Stimulated activated CD4-positive, alpha-beta T cell treated with anti-CD3 and anti-CD28 coated beads, Interleukin-1b, Interleukin-23, amount 100 ng/mL, for 48 hours (primary cell): ENCODE results near the gene EXOC4.

Experiments used
- DNase-seq: peaks from one replicate; pipeline ENCODE4 v3.0.0-alpha.2; 2020

Gene EXOC4

DNA sequence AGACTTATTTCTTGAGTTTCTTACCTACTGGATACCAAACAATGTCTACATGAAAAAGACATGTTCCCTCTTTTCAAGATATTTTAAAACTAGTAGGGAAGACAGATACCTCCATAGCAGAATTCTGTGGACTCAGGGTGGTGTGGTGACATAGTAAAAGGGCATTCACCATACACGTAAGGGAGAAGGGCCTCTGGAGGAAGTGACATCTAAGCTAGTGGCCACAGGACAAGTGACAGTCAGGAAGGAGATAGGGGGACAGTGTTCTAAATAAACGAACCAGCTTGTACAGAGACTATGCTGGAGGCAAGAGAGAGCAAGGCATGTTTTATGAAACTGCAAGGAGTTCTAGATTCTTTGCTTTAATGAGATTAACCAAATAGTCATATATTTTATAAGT lies 552.5 kb downstream of the EXOC4 start:
- no peak for DNase-seq

- DNase-seq: no peak
Measured at GRCh38 chr7:133807624-133808492, 555.0 kb downstream of the EXOC4 start.

DNA sequence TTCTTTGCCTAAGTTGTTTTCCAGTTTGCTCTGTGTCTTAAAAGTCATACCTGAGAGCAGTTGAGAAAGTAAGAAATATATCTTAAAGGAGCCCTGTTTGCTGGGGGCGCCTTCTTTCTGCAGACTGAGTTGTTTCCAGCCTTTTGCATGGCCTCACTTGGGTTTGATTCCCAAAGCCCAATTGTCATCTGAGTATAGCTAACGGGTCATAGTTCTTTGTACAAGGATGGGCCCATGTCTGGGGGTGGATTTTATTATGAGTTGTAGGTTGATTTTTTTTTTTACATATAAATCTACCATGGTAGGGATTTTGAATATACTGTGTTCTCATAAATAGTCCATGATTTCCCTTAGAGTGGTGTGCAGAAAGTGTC lies 555.6 kb downstream of the EXOC4 start:
- no peak for DNase-seq

- no peak for DNase-seq
Measured at GRCh38 chr7:133812877-133813276, 560.0 kb downstream of the EXOC4 start.

- no peak for DNase-seq
Measured at GRCh38 chr7:133815611-133816210, 562.8 kb downstream of the EXOC4 start.

- no peak for DNase-seq
Measured at GRCh38 chr7:133819695-133820094, 566.8 kb downstream of the EXOC4 start.

DNA sequence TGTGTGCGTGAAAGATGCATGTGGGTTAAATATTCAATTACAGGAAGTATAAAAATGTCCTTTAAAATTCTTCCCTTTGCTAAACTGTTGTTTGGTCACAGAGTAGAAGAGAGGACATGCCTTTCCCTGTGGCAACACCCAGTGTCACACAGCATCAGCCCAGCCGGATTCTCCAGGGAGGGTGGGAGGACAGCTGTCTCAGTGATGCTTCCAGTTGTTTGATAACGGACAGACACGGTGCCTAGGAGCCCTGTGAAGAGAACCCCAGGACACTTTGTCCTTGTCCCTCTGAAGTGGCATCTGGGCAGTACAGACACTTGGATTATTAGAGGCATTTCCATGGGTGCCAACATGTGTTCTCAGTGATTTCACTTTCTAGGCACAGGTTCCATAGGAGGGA lies 567.7 kb downstream of the EXOC4 start:
- DNase-seq: no peak

- no peak for DNase-seq
Measured at GRCh38 chr7:133821171-133821570, 568.3 kb downstream of the EXOC4 start.

GRCh38 chr7:133822001-133822641 lies 569.2 kb downstream of the EXOC4 start:
- DNase-seq: no peak

DNA sequence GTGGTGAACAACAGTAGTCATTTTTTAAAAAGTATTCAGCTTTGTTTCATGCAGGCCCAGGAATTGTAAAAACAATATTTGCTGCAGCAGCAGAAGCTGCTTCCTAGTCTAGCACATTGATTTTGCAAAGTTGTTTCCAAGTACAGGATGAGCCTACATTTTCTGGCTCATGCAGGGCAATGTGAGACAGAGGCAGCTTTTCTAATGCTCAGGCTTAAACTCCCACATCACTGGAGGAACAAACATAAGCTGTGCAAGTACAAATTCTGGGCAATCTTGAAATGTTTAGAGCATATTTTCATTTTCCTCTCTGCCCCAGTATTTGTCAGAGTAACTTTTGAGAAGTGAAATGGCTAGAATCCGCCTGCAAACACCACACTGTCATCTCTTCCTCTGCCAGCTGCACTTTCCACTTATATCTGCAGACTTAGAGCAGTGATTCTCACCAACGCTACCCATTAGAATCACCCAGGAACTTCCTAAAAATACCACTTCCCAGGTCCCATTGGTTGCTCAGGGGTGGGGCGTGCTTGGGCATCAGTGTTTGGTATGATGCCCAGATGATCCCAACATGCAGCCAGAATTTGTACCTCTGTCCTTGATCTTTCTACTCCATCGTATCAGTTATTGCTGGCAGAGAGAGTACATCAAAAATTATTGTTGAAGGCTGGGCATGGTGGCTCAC lies 570.1 kb downstream of the EXOC4 start:
- DNase-seq: no peak

DNA sequence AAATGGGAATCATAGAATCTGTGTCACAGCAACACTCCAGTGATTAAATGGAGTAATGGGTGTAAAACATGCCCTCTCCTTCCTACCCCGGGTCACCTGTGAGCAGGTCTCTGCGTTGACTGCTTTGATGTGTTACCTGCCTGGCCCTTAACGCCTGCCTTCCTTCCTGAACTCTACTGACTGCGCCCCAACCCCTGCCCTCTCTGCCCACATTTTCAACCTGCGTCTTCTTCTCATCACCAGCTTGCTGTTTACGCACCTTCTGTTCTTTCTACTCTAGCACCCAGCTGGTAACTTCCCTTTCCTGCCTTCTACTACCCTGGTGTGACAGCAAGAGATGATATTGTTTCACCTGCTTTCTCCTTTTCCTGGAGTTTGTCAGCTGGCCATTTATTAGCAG lies 571.3 kb downstream of the EXOC4 start:
- no peak for DNase-seq

DNA sequence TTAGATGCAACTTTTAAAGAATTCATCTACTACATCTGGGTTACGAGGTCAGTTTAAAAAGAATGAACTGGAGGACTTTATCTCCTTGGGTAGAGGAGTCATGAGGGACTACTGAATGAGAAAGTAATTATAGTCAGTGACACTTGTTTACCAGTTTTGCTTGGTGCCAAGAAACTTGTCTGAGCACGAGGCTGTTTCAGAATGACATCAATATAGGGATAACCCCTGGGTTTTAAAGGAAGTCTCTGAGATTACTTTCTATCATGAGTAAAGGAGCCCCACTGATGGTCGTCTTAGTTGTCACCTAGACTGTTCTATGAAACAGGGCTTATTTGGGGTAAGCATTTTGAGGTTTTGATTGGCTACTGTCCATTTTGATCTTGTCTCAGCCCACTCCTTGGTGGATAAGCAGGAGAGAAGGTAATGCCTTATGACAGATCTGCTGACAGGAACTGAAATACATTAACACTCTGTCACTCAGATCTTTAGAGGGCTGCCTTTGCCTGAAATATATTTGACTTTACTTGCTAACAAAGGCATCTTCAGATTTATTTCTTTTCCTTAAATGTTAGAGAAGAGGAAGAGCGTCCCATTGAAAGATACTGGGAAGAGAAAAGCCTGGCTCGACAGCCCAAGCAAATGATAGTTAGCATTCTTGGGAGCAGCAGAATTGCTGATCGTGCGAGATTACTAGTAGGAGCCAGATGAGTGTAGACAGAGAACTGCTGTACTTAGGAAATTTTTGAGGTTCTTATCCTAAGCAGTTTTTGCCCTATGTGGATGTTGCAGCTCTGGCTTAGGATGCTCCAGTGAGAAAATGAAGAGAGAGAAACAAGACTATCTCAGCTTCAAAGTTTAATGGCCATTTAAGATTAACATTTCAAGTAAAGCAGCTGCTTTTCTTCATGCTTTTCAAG lies 575.1 kb downstream of the EXOC4 start:
- DNase-seq: no peak

DNA sequence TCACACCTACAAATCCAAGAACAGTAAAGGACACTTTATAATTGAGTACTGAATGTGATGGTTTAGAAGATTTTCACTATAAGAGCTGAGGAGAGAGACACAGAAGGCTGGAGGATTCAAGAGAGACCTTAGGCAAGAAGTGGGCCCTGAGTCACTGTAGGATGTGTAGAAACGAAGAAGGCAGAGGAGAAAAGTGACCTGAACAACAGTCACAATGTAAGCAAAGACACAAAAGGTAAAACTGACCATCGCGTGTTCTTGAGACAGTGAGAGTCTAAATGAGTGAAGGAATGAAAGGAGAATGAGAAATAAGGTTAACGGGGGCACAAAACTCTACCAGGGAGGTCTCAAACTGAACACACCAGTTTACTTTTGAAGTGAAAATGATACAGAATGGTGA lies 576.0 kb downstream of the EXOC4 start:
- no peak for DNase-seq

GRCh38 chr7:133829336-133829897 lies 576.5 kb downstream of the EXOC4 start:
- DNase-seq: no peak

- DNase-seq: no peak
Measured at GRCh38 chr7:133830081-133830480, 577.2 kb downstream of the EXOC4 start.

DNA sequence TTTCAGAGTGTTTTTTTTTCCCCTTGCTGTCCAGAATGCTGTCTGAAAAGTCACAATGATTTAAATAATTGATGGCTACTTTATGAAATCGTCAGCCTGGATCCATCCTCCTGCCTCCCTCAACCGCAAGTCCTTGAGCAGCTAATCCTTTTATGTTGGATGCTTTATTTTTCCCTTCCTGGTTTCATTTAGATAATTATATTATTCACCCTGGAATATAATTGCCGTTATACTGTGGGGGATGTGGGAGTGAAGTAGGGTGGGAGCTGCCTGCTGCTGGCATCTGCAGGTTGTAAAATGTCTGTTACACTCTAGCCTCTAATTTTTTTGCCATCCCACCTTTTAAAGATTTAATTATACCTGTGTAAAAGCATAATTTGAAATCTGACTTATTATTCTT lies 583.8 kb downstream of the EXOC4 start:
- DNase-seq: no peak

DNA sequence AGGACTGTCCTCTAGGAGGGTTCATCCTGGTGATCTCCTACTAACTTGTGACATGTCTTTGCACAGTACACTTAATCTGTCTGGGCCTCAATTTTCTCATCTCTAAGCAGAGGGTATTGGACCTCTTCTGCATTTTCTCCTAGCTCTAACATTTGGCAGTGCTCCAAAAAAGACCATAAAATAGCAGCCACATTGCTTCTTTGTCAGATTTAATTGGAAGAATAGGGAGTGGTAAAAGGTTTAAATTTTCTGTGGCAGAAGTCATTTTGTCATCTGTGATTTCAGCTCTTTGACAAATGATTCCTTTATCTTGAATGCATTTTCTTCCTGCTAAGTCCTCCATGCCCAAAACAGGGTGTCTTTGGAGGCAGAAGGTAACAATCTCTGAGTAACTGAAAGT lies 584.3 kb downstream of the EXOC4 start:
- no peak for DNase-seq

DNA sequence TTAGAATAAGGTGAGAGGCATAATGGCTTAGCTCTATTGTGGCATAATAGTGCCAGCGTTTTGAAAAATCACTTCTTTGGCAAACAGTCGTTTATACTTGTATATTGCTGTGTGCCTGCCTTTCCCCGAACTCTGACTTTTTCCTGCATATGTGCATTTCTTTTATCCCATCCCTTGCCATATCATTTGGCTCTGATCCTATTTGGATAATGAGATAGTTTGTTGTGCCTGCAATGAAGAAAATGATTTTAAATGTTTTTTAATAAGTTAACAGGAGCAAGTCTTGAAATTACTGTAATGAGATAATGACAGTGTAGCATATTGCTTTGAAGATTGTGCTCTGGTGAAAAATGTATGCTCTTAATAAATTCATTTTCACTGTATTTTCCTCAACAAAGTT lies 586.2 kb downstream of the EXOC4 start:
- DNase-seq: no peak

DNA sequence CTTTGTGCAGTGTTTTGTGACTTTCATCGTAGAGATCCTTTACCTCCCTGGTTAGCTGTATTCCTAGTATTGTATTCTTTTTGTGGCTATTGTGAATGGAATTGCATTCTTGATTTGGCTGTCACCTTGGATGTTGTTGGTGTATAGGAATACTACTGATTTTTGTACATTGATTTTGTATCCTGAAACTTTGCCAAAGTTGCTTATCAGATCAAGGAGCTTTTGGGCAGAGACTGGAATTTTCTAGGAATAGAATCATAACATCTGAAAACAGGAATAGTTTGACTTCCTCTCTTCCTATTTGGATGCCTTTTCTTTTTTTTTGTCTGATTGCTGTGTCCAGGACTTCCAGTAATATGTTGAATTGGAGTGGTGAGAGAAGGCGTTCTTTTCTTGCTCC lies 590.5 kb downstream of the EXOC4 start:
- DNase-seq: no peak

DNA sequence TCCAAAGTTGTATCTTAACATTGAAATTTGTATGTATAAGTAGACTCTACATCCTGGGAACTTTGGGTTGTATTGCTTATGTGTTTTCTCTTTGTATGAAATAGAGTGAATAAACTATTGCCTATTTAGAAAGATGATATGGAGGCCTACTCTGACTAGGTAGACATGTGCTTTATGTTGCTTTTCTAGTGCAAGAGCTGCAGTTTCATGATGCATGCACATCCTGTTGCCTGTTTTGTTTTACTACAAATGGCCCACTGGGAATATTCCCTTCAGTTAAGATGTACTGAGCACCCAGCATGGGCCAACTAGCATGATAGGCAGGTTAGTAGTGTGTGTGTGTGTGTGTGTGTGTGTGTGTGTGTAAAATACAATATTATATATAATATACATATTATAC lies 592.1 kb downstream of the EXOC4 start:
- DNase-seq: no peak

GRCh38 chr7:133846203-133846945 lies 593.5 kb downstream of the EXOC4 start:
- no peak for DNase-seq
